Fibroblast of lung (primary cell): Measurements from ENCODE around the gene TMEM198. TPM values are rescaled to one million over a fixed set of nuclear protein-coding genes. Genes with fewer than 3 reads are reported as not detected.

ENCODE experiments used
- DNase-seq, 2 donors: peaks; one replicate each; pipeline versions ENCODE4 v3.0.0 to v3.0.0-alpha.2; 2010; ENCODE audit warnings: low read depth in 2 of 2
- H2AFZ ChIP-seq: 2 replicates; pipeline ENCODE4 v1.5.1; 2012; ENCODE audit warnings: low read length, control low read depth, inconsistent platforms
- H3K27ac ChIP-seq: 2 replicates; pipeline ENCODE4 v1.5.1; 2011; ENCODE audit warnings: low read length, control low read depth; ENCODE audit not compliant: insufficient read depth
- H3K27me3 ChIP-seq: 2 replicates; pipeline ENCODE4 v1.5.1; 2011; ENCODE audit warnings: mild to moderate bottlenecking, low read length; ENCODE audit not compliant: control insufficient read depth, insufficient read depth
- H3K36me3 ChIP-seq: 2 replicates; pipeline ENCODE4 v1.5.1; 2011; ENCODE audit warnings: low read length; ENCODE audit not compliant: control insufficient read depth, insufficient read depth
- H3K4me1 ChIP-seq: 2 replicates; pipeline ENCODE4 v1.5.1; 2011; ENCODE audit warnings: low read length; ENCODE audit not compliant: control insufficient read depth, insufficient read depth; ENCODE audit errors: extremely low read depth
- H3K4me2 ChIP-seq: 2 replicates; pipeline ENCODE4 v1.5.1; 2011; ENCODE audit warnings: low read length, control low read depth; ENCODE audit not compliant: insufficient read depth; ENCODE audit errors: extremely low read depth
- H3K4me3 ChIP-seq, 4 experiments: fragments of 200-600 bp in 1 of 4; sonication (generic) in 1 of 4; replicated peaks in 1 of 4; 2 replicates each; pipeline ENCODE4 v1.5.1; 2011 to 2016; ENCODE audit warnings: low read length in 4 of 4, low read depth in 3 of 4, mild to moderate bottlenecking in 3 of 4, control low read depth in 2 of 4, inconsistent platforms in 1 of 4, mixed read lengths in 1 of 4; ENCODE audit not compliant: insufficient read depth in 1 of 4; ENCODE audit errors: control extremely low read depth in 1 of 4
- H3K79me2 ChIP-seq: 2 replicates; pipeline ENCODE4 v1.5.1; 2012; ENCODE audit warnings: mild to moderate bottlenecking, low read length, inconsistent platforms; ENCODE audit not compliant: control insufficient read depth, insufficient read depth
- H3K9ac ChIP-seq: 2 replicates; pipeline ENCODE4 v1.5.1; 2011; ENCODE audit warnings: mild to moderate bottlenecking, low read length, control low read depth; ENCODE audit not compliant: insufficient read depth
- H3K9me3 ChIP-seq: 2 replicates; pipeline ENCODE4 v1.5.1; 2012; ENCODE audit warnings: low read depth, low read length; ENCODE audit not compliant: control insufficient read depth, insufficient read depth
- H4K20me1 ChIP-seq: 2 replicates; pipeline ENCODE4 v1.5.1; 2011; ENCODE audit warnings: low read length; ENCODE audit not compliant: control insufficient read depth, insufficient read depth; ENCODE audit errors: extremely low read depth
- EZH2 ChIP-seq: IDR thresholded peaks from 2 replicates; pipeline ENCODE4 v1.5.1; 2012; ENCODE audit warnings: low read length, control low read depth, mild to moderate bottlenecking; ENCODE audit errors: missing control alignments
- polyA plus RNA-seq, 2 donors: library from polyadenylated mRNA; depleted of rRNA in 1 of 2; stranded (reverse) in 1 of 2; unstranded in 1 of 2; fragments of >200 nt; gene quantifications; 2 replicates each; pipeline ENCODE4 v1.2.1, GENCODE V29; 2011 to 2012; ENCODE audit warnings: missing spikeins in 1 of 2
- total RNA-seq: library from RNA; depleted of rRNA; stranded (reverse); fragments of >200 nt; gene quantifications from 2 replicates; pipeline ENCODE4 v1.2.1, GENCODE V29; 2014
- TF ChIP-seq, protein P1 (sequence below), 2 donors: IDR thresholded peaks in 1 of 2; conservative IDR thresholded peaks in 1 of 2; 1 replicate in 1 of 2; 2 replicates in 1 of 2; pipeline ENCODE4 v1.5.1; 2011 to 2012; ENCODE audit warnings: low read length in 2 of 2, control low read depth in 1 of 2, inconsistent platforms in 1 of 2, low read depth in 1 of 2, mild to moderate bottlenecking in 1 of 2

Gene TMEM198
- total and polyA plus RNA-seq, 2 donors (not counting 1 experiment from before 2014, with no cell fraction given): 0.70 to 0.99 TPM

DNA sequence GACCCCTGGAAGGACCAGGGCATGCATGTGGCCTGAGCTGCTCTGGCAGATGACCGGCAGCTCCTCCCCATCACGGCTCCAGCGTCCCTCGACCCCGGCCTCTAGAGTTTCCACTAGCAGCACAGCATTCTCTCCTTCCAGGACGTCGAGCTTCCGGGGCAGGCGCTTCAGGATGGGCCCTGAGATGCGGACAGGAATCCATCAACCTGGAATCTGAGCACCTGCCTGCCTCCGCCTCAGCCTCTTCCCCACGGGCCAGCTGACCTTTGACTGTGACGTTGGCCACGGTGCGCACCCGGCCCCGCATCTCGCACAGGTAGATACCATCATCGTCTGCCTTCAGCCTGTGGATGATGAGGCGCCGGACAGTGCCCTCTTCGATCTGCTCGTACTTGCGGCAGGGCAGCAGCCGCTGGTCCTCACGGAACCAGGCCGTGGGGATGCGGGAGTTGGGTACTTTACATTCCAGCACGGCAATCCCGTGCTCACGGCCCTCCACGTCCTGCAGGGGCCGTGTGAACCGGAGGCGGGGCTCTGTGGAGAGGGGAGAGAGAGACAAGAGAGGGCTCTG is 24.0 kb downstream of the TMEM198 start:
- TF ChIP-seq, protein P1, sequence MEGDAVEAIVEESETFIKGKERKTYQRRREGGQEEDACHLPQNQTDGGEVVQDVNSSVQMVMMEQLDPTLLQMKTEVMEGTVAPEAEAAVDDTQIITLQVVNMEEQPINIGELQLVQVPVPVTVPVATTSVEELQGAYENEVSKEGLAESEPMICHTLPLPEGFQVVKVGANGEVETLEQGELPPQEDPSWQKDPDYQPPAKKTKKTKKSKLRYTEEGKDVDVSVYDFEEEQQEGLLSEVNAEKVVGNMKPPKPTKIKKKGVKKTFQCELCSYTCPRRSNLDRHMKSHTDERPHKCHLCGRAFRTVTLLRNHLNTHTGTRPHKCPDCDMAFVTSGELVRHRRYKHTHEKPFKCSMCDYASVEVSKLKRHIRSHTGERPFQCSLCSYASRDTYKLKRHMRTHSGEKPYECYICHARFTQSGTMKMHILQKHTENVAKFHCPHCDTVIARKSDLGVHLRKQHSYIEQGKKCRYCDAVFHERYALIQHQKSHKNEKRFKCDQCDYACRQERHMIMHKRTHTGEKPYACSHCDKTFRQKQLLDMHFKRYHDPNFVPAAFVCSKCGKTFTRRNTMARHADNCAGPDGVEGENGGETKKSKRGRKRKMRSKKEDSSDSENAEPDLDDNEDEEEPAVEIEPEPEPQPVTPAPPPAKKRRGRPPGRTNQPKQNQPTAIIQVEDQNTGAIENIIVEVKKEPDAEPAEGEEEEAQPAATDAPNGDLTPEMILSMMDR (conservative IDR thresholded peaks at IDR 0.05 in 1 of 2, IDR thresholded peaks at IDR 0.05 in 1 of 2; ENCODE audit: low read depth in 1 of 2, low read length in 2 of 2): no peak
- no peak for TF ChIP-seq EZH2
- no peaks in the 10 kb centered on the region for H3K79me2 ChIP-seq
- H3K4me3 ChIP-seq: no peak overlapping the region
- peaks cover 3% of the 10 kb centered on the region for H3K4me1 ChIP-seq
- H2AFZ ChIP-seq: no peak overlapping the region
- no peak overlapping the region for H3K4me2 ChIP-seq
- H3K36me3 ChIP-seq: no peaks in the 10 kb centered on the region
- no peaks in the 10 kb centered on the region for H4K20me1 ChIP-seq
- no peaks in the 10 kb centered on the region for H3K27me3 ChIP-seq
- H3K27ac ChIP-seq: no peak overlapping the region
- DNase-seq: no peak
- H3K9me3 ChIP-seq: no peaks in the 10 kb centered on the region
- H3K9ac ChIP-seq: no peak overlapping the region

DNA sequence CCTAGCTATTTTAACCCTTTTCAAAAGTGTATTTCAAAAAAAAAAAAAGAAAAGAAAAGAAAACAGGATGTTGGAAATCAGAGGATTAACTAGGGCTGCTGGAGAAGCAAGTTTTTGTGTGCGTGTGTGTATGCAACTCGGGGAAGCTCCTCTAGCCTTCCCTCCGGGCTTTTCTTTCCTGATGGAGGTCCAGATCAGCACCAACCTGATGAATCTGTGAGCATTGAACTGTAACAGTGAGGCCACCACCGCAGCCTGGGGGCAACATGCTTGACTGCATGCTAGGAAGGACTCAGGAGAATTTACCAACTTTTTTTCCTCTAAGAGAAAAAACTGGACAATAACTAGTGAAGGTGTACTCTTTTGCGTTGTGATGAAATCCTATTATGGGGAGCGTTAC is 25.2 kb downstream of the TMEM198 start:
- H3K27me3 ChIP-seq: no peaks in the 10 kb centered on the region
- H3K9ac ChIP-seq: no peak overlapping the region
- no peak overlapping the region for H3K4me3 ChIP-seq
- H2AFZ ChIP-seq: no peak overlapping the region
- no peaks in the 10 kb centered on the region for H3K9me3 ChIP-seq
- H3K36me3 ChIP-seq: no peaks in the 10 kb centered on the region
- H3K79me2 ChIP-seq: no peaks in the 10 kb centered on the region
- H3K4me1 ChIP-seq: peaks cover 3% of the 10 kb centered on the region
- H3K27ac ChIP-seq: no peak overlapping the region
- TF ChIP-seq, protein P1 (conservative IDR thresholded peaks at IDR 0.05 in 1 of 2, IDR thresholded peaks at IDR 0.05 in 1 of 2; ENCODE audit: low read depth in 1 of 2, low read length in 2 of 2): no peak
- TF ChIP-seq EZH2: no peak
- no peaks in the 10 kb centered on the region for H4K20me1 ChIP-seq
- no peak overlapping the region for H3K4me2 ChIP-seq
- no peak for DNase-seq

DNA sequence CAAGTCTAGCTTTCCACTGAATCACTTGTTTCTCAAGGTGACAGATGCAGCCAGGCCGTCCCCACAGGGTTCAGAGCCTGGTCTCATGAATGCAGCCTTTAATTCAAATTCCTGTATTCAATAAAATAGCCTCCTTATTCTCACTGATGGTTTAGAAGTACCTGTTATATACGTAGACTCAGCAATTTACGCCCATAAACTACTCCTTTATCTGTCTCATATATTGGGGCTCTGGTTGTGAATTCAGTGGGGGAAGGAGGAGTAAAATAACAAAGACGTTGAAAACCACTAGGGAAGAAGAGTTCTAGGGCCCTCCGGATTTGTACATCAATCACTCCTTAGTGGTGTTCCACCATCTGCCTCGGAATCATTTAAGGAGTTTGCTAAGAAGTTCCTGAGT is 25.8 kb downstream of the TMEM198 start:
- no peaks in the 10 kb centered on the region for H4K20me1 ChIP-seq
- H3K27me3 ChIP-seq: no peaks in the 10 kb centered on the region
- H3K4me1 ChIP-seq: peaks cover 3% of the 10 kb centered on the region
- no peaks in the 10 kb centered on the region for H3K79me2 ChIP-seq
- no peaks in the 10 kb centered on the region for H3K9me3 ChIP-seq
- H2AFZ ChIP-seq: no peak overlapping the region
- no peak overlapping the region for H3K9ac ChIP-seq
- no peaks in the 10 kb centered on the region for H3K36me3 ChIP-seq
- H3K4me3 ChIP-seq: peak overlapping the region in 2 of 4 experiments; percentile 6 to 68
- H3K4me2 ChIP-seq: no peak overlapping the region
- TF ChIP-seq EZH2: no peak
- TF ChIP-seq, protein P1 (conservative IDR thresholded peaks at IDR 0.05 in 1 of 2, IDR thresholded peaks at IDR 0.05 in 1 of 2; ENCODE audit: low read depth in 1 of 2, low read length in 2 of 2): no peak
- DNase-seq: no peak
- no peak overlapping the region for H3K27ac ChIP-seq
